ENCODE measurements around the gene RHBDD1. TPM values are rescaled to one million over a fixed set of nuclear protein-coding genes. Genes with fewer than 3 reads are reported as not detected.

Gene RHBDD1
- total RNA-seq, 6 donors from 2014 or later, result 2.6 to 40.2 (median 14.5) TPM

GRCh38 chr2:227033471-227034148 lies 197.8 kb downstream of the RHBDD1 start:
- peak in 1 of 2 donors; percentile 70 for DNase-seq
- WGBS, 2 donors, result 64 to 68% methylated on average over 15 to 16 of the region's 16 CpGs
- peak in 1 of 2 donors; percentile 62 for ATAC-seq (ENCODE audit: low FRiP score in 2 of 2)
- no peaks in the 10 kb centered on the region for H3K9me3 ChIP-seq
- H3K36me3 ChIP-seq, result no peaks in the 10 kb centered on the region
- no peaks in the 10 kb centered on the region for H3K27me3 ChIP-seq
- H3K4me3 ChIP-seq, result no peak overlapping the region
- no peak overlapping the region for H3K27ac ChIP-seq
- TF ChIP-seq CTCF (IDR thresholded peaks at IDR 0.05) (peak in 1 of 6 experiments; percentile 12), POLR2AphosphoS5 (IDR thresholded peaks at IDR 0.05) (no peak), POLR2A (IDR thresholded peaks at IDR 0.05) (no peak), EP300 (IDR thresholded peaks at IDR 0.05) (no peak)
- no peaks in the 10 kb centered on the region for H3K4me1 ChIP-seq

DNA sequence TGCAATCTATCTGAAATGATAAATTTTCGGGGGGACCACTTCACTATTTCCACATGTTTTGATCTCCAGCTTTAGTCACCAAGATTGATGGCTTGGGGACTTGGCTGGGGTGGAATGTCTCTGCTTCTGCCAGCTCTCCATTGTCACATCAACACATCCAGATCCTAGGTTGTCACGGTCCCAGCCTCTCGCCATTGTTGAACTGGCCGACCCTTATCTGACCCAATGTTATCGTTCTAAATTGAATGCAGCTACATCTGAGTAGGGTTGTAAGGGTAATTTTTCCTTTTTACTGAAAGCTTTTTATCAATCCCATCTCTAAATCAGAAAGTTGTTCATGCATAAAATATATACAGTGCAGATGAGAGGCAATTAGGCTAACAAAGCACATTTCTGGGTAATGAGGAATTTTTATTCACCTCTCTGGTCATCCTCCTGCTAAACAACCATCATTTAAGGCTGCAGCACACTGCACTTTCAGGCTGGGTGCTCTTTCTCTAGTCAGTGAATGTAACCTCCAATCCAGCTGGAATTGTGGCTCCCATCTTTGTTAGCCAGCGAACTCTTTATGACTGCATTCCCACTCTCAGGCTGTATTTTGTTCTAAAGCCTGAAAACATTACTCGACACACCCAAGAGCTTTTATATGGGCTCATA lies 200.0 kb downstream of the RHBDD1 start:
- ATAC-seq (ENCODE audit: low FRiP score in 2 of 2) (no peak), DNase-seq (no peak)
- no peaks in the 10 kb centered on the region for H3K9me3 ChIP-seq
- TF ChIP-seq CTCF (IDR thresholded peaks at IDR 0.05), result no peak
- no peak for TF ChIP-seq POLR2AphosphoS5 (IDR thresholded peaks at IDR 0.05)
- no peak for TF ChIP-seq EP300 (IDR thresholded peaks at IDR 0.05)
- TF ChIP-seq POLR2A (IDR thresholded peaks at IDR 0.05), result no peak
- no peak overlapping the region for H3K27ac ChIP-seq
- no peaks in the 10 kb centered on the region for H3K36me3 ChIP-seq
- no peaks in the 10 kb centered on the region for H3K4me1 ChIP-seq
- no peaks in the 10 kb centered on the region for H3K27me3 ChIP-seq
- H3K4me3 ChIP-seq, result no peak overlapping the region
- 49 to 53% methylated on average over 7 of the region's 7 CpGs for WGBS, 2 donors

GRCh38 chr2:227036527-227036926 lies 200.7 kb downstream of the RHBDD1 start:
- WGBS, 2 donors, result 64 to 83% methylated on average over 3 of the region's 3 CpGs
- Histone ChIP-seq H3K4me3 (no peak overlapping the region), H3K9me3 (no peaks in the 10 kb centered on the region), H3K27ac (no peak overlapping the region), H3K27me3 (no peaks in the 10 kb centered on the region), H3K36me3 (no peaks in the 10 kb centered on the region), H3K4me1 (no peaks in the 10 kb centered on the region)
- ATAC-seq (ENCODE audit: low FRiP score in 2 of 2), result no peak
- no peak for TF ChIP-seq POLR2AphosphoS5 (IDR thresholded peaks at IDR 0.05)
- TF ChIP-seq CTCF (IDR thresholded peaks at IDR 0.05), result no peak
- no peak for TF ChIP-seq EP300 (IDR thresholded peaks at IDR 0.05)
- TF ChIP-seq POLR2A (IDR thresholded peaks at IDR 0.05), result no peak
- no peak for DNase-seq

GRCh38 chr2:227038550-227039189 lies 202.8 kb downstream of the RHBDD1 start:
- 58 to 63% methylated on average over 1 of the region's 1 CpG for WGBS, 2 donors

More at GRCh38 chr2:227038550-227039189, 202.8 kb downstream of the RHBDD1 start:
- Histone ChIP-seq H3K27ac (no peak overlapping the region), H3K4me1 (no peaks in the 10 kb centered on the region), H3K9me3 (no peaks in the 10 kb centered on the region), H3K4me3 (no peak overlapping the region), H3K27me3 (no peaks in the 10 kb centered on the region), H3K36me3 (no peaks in the 10 kb centered on the region)
- TF ChIP-seq POLR2AphosphoS5 (IDR thresholded peaks at IDR 0.05) (no peak), EP300 (IDR thresholded peaks at IDR 0.05) (no peak), CTCF (IDR thresholded peaks at IDR 0.05) (no peak), POLR2A (IDR thresholded peaks at IDR 0.05) (no peak)
- DNase-seq (no peak), ATAC-seq (ENCODE audit: low FRiP score in 2 of 2) (no peak)
